AG04449 (cell line): ENCODE results near the gene BEND6.

Source experiments
- CTCF ChIA-PET: fragments of 350-600 bp; formaldehyde crosslinking; extraction: SDS; loops from one replicate; lab custom pipeline; 2021; ENCODE audit warnings: antibody characterized with exemption; lab: Yijun Ruan, JAX
- POLR2A ChIA-PET: fragments of 400-600, 350-600 bp; formaldehyde crosslinking; extraction: SDS; loops from one replicate; lab custom pipeline; 2020; ENCODE audit warnings: antibody characterized with exemption, inconsistent platforms; lab: Yijun Ruan, JAX
- DNase-seq: peaks from one replicate; pipeline ENCODE4 v3.0.0-alpha.2; 2010; ENCODE audit warnings: low read depth, low spot score
- H3K4me3 ChIP-seq: 2 replicates; pipeline ENCODE4 v1.5.1; 2011; ENCODE audit warnings: low read depth, mild to moderate bottlenecking, control low read depth, low read length
- CTCF ChIP-seq: IDR thresholded peaks from one replicate; pipeline ENCODE4 v1.5.1; 2011; ENCODE audit warnings: mild to moderate bottlenecking, moderate library complexity, low read length, control low read depth, inconsistent platforms; ENCODE audit not compliant: insufficient read depth; ENCODE audit errors: missing control alignments

BEND6 gene

GRCh38 chr6:56936466-56936865 is 18.4 kb upstream of the BEND6 start:
- no peak for DNase-seq
- CTCF ChIA-PET = interaction anchor here (1.0 to 6.1 kb wide), 6 partner anchors 12 to 47 kb away, joined by 3 to 40 read pairs (median 3); partner anchors contain the start of gene BEND6
- no peak for TF ChIP-seq CTCF
- no peak overlapping the region for H3K4me3 ChIP-seq
- POLR2A ChIA-PET = no interaction called here

- POLR2A ChIA-PET = interaction anchor here (0.7 to 1.6 kb wide), 3 partner anchors 10 to 236 kb away, joined by 3 to 4 read pairs (median 3); no protein-coding TSS in a partner anchor
- no peak for TF ChIP-seq CTCF
- no peak overlapping the region for H3K4me3 ChIP-seq
- CTCF ChIA-PET = interaction anchor here (1.4 to 6.1 kb wide), 3 partner anchors 16 to 35 kb away, joined by 3 to 40 read pairs (median 9); partner anchors contain the start of gene BEND6
- DNase-seq = peak; percentile 97
Observed at GRCh38 chr6:56938649-56939191, 16.2 kb upstream of the BEND6 start.

GRCh38 chr6:56940463-56940862 is 14.4 kb upstream of the BEND6 start:
- CTCF ChIA-PET = interaction anchor here (0.7 to 1.7 kb wide), 4 partner anchors 11 to 38 kb away, joined by 3 to 7 read pairs (median 4); no protein-coding TSS in a partner anchor
- no peak for DNase-seq
- POLR2A ChIA-PET = no interaction called here
- TF ChIP-seq CTCF = no peak
- H3K4me3 ChIP-seq = no peak overlapping the region

- ChIA-PET POLR2A (no interaction called here), CTCF (interaction anchor here (0.7 to 1.7 kb wide), 5 partner anchors 10 to 63 kb away, joined by 3 to 7 read pairs (median 3); no protein-coding TSS in a partner anchor)
- no peak for DNase-seq
- no peak for TF ChIP-seq CTCF
- no peak overlapping the region for H3K4me3 ChIP-seq
Observed at GRCh38 chr6:56940977-56941376, 13.9 kb upstream of the BEND6 start.

GRCh38 chr6:56944661-56945060 is 10.2 kb upstream of the BEND6 start:
- ChIA-PET POLR2A (no interaction called here), CTCF (interaction anchor here (1.0 kb wide), 2 partner anchors 11 to 42 kb away, joined by 3 read pairs; partner anchors contain the start of gene BEND6)
- TF ChIP-seq CTCF = no peak
- DNase-seq = no peak
- H3K4me3 ChIP-seq = no peak overlapping the region

- TF ChIP-seq CTCF = no peak
- ChIA-PET CTCF (interaction anchor here (1.0 to 1.6 kb wide), 2 partner anchors 29 to 43 kb away, joined by 3 to 7 read pairs; no protein-coding TSS in a partner anchor), POLR2A (no interaction called here)
- no peak for DNase-seq
- no peak overlapping the region for H3K4me3 ChIP-seq
Observed at GRCh38 chr6:56946368-56946767, 8.5 kb upstream of the BEND6 start.
